IPS DF 6.9 (cell line): ENCODE measurements around the gene BMF.

ENCODE experiments used
- DNase-seq: peaks from one replicate; pipeline ENCODE4 v3.0.0-alpha.2; 2013; ENCODE audit warnings: low read depth, low spot score
- H3K27ac ChIP-seq: one replicate; pipeline ENCODE4 v1.5.1; 2013; ENCODE audit warnings: low read length, control low read depth
- H3K27me3 ChIP-seq: 2 replicates; pipeline ENCODE4 v1.6.1; 2013; ENCODE audit warnings: mild to moderate bottlenecking, low read length; ENCODE audit not compliant: control insufficient read depth, insufficient read depth
- H3K36me3 ChIP-seq: 2 replicates; pipeline ENCODE4 v1.6.1; 2013; ENCODE audit warnings: low read length; ENCODE audit not compliant: control insufficient read depth, insufficient read depth
- H3K4me1 ChIP-seq: 2 replicates; pipeline ENCODE4 v1.6.1; 2013; ENCODE audit warnings: low read length; ENCODE audit not compliant: control insufficient read depth, insufficient read depth
- H3K4me3 ChIP-seq: 2 replicates; pipeline ENCODE4 v1.5.1; 2013; ENCODE audit warnings: mild to moderate bottlenecking, low read length
- H3K9me3 ChIP-seq: 2 replicates; pipeline ENCODE4 v1.6.1; 2013; ENCODE audit warnings: low read length, inconsistent platforms; ENCODE audit not compliant: control insufficient read depth, insufficient read depth
- WGBS: extraction: QIAGEN DNeasy Blood & Tissue Kit; methylation state at CpG from one replicate; pipeline ENCODE4 v1.1.7; 2013; ENCODE audit warnings: mixed read lengths, missing lambda C conversion rate; ENCODE audit not compliant: insufficient read length, insufficient coverage; 5-methylcytosine and 5-hydroxymethylcytosine counted together

BMF gene

DNA sequence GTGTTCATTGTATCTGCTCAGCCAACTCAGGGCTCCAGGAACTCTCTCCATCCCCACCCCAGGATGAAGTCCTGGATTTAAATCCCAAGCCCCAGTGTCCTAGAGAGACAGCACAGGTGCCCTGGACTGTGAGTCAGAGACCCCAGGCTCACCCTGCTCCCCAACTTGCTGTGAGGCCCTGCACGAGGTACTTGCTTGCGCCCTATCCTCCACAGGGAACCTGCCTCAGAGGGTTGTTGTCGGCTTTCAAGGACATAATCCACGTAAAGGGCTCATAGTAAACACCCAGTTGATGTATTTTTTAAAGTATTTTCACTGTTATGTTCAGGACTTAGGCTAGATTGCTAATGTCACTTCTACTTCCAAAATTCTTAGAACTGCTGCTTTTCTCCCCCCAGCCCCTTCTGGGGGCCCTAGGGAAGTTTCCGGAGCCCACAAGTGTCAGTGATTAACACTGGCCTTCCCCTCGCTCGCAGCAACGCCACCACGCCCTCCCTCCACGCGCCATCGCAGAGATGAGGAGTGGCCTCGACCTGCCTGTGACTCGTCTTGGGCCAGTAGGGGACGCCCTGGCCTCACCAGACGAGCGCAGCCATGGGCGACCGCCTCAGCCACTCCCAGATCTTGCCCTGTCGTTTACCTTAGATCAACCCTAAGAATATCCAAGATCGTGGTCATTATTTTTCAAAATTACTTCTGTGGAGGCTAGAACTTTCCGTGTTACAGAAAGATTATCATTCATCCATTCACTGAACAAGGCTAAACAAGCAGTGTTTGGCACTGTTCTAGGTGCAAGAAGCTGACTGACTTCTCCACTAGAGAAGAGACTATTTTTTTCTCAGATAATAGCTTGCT lies 63.7 kb downstream of the BMF start:
- no peak for DNase-seq
- Histone ChIP-seq H3K27me3 (no peaks in the 10 kb centered on the region), H3K36me3 (no peaks in the 10 kb centered on the region; the same call in 1 of the 2 replicates), H3K4me1 (peaks cover 3% of the 10 kb centered on the region; the same call in 1 of the 2 replicates), H3K9me3 (no peaks in the 10 kb centered on the region), H3K27ac (no peak overlapping the region), H3K4me3 (no peak overlapping the region)
- WGBS, result no CpG with 5 or more reads among the region's 22 CpGs

DNA sequence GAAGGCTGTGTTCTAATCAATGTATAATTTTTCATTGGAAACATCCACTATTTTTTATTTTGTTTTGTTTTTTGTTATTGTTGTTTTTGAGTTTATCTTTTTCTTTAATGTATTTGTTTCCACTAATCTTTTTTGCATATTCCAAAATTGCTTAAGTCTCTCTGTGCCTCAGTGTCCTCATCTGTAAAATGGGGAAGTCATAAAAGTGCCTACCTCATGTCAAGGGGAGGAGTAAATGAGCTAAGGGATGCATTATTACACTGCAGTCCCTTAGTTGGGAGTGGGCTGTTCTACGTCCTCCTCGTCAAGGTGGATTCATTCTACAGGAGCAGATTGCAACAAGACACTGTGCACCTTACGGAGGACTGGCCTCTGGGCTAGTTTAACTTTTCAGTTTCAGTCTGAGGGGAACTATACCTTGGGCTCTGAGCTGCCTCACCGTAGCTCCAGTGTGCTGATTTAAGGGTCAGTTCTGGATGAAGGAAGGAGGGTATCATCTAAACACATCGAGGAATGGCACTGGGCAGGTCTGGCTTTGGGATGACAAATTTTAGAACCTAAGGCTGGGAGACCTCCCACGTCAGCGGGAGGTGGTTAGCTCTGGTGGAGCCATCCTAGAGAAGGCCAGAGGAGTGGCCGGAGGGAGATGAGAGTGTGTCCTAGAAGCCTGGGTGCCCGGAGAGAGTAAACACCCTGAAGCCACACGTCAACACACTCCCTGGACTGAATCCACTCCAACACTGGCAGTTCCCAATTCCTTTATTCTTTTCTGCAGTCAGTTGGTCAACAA lies 64.6 kb downstream of the BMF start:
- Histone ChIP-seq H3K36me3 (no peaks in the 10 kb centered on the region; the same call in 1 of the 2 replicates), H3K9me3 (no peaks in the 10 kb centered on the region), H3K4me3 (no peak overlapping the region), H3K27me3 (no peaks in the 10 kb centered on the region), H3K4me1 (peaks cover 3% of the 10 kb centered on the region; the same call in 1 of the 2 replicates), H3K27ac (no peak overlapping the region)
- WGBS, result no CpG with 5 or more reads among the region's 10 CpGs
- no peak for DNase-seq

DNA sequence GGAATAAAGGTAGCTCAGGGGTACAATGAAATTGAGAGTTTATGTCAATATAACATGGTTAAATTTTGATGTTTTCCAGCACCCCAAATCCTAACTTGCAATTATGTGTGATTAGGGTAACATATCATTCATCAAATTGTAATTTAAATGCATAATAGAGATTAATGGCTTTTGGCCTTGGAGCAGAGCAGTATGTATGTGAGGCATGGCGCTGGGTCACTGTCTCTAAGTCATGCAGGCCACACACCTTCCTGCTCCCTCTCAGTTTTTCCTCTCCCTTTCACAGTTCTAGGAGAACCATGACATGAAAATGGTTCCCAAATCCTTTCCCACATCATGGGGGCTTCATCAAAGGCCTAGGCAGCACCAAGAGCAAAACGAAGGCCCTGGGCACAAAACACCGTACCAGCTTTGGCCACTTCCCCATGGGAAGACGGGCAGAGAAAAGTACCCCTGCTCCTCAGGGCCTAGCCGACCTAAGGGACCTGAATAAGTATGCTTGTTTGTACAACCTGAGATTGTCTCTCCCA lies 65.8 kb downstream of the BMF start:
- Histone ChIP-seq H3K36me3 (no peaks in the 10 kb centered on the region; the same call in 1 of the 2 replicates), H3K27ac (no peak overlapping the region), H3K27me3 (no peaks in the 10 kb centered on the region), H3K4me3 (no peak overlapping the region), H3K9me3 (no peaks in the 10 kb centered on the region), H3K4me1 (peaks cover 3% of the 10 kb centered on the region; the same call in 1 of the 2 replicates)
- no peak for DNase-seq
- WGBS, result no CpG with 5 or more reads among the region's 5 CpGs

DNA sequence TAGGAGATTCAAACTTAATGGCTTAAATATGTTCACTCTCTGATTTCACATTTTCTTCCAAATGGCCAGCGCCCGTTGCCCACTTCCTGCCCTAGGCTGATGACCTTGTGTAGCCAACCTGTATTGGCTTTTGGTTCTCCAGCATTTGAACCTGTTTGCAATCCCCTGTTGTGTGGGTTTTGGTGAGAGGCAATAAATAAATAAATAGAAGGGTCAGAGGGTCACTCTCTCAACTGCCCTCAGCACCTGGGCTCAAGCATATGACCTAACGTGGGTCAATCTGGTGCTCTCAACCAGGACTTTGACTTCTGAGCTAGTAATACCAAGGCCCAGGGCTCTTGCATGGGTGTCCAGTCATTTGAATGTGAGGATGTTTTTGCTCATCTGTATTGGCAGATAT lies 67.9 kb downstream of the BMF start:
- WGBS, result no CpG with 5 or more reads among the region's 3 CpGs

DNA sequence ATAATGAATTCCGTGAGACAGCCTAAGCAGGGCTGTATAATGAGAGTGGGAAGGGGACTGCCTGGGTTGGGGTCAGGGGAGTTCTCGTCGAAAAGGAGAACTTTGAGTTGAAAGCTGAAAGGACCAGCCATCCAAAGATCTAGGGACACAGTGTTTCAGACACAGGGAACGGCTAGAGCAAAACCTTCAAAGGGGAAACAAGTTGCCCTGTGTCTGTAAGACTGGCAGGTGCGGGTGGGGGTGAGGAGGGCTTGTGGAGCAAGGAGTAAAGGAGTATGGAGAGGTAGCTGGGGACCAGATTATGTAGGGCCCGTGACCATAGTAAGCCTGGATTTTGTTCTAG lies 68.4 kb downstream of the BMF start:
- no peak overlapping the region for H3K4me3 ChIP-seq
- H3K27ac ChIP-seq, result no peak overlapping the region
- H3K9me3 ChIP-seq, result no peaks in the 10 kb centered on the region
- H3K4me1 ChIP-seq, result peaks cover 2% of the 10 kb centered on the region; the same call in 1 of the 2 replicates
- H3K27me3 ChIP-seq, result no peaks in the 10 kb centered on the region
- H3K36me3 ChIP-seq, result peaks cover 9% of the 10 kb centered on the region
- no peak for DNase-seq
- no CpG with 5 or more reads among the region's 6 CpGs for WGBS

More for the DNA sequence above, 67.9 kb downstream of the BMF start:
- Histone ChIP-seq H3K36me3 (peaks cover 9% of the 10 kb centered on the region), H3K27ac (no peak overlapping the region), H3K27me3 (no peaks in the 10 kb centered on the region), H3K9me3 (no peaks in the 10 kb centered on the region), H3K4me3 (no peak overlapping the region), H3K4me1 (peaks cover 2% of the 10 kb centered on the region; the same call in 1 of the 2 replicates)
- DNase-seq, result no peak

DNA sequence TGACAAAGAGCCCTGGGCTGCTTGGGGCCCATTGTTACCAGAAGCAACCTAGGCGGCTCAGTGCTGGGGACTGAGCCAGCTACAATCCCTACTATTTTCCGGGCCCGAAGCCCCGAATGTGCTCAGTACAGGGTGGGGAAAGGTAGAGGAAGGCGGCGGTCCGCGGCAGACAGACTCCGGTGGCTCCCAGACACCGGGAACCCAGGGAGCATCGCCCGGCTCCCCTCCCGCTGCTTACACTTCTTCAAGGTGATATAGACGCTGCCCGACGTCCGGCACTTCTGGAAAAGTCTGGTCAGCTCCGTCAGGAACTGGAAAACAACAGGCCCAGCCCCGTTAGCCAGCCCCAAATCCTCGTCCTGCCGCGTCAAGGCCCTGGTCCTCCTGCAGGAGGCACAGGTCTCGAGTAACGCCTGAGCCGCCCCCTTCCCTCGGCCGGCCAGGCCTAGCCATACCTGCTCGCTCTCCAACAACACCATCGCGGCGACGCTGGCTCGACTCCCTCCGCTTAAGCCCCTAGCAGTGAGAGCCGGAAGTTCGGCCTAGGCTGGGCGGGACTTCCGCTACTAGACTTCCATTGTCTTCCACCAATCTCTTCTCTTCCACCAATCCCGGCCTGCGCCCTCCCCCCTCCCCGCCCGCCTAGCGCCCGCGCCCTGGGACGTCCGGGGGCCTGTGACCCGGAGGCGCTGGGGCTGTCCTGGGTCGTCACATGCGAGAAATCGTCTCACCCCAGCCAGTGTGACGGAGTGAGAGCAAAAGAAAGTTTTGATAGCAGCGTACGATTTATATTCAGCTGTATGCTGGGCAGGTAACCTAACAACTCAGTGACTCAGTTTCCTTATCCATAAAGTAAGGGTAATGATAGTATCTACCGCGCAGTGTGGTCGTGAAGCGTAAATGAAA lies 69.8 kb downstream of the BMF start, which contains the start of gene SRP14:
Gene SRP14 (minus strand): TSS at position 544 of the 906 bp plus-strand sequence. CDS start 65 bp downstream, at position 479.
- peaks cover 13% of the 10 kb centered on the region for H3K36me3 ChIP-seq
- H3K27me3 ChIP-seq, result no peaks in the 10 kb centered on the region
- peaks cover 2% of the 10 kb centered on the region; the same call in 1 of the 2 replicates for H3K4me1 ChIP-seq
- no peak within 1 kb of the TSS for H3K27ac ChIP-seq
- no CpG with 5 or more reads among the region's 59 CpGs for WGBS
- H3K4me3 ChIP-seq, result peak within 1 kb of the TSS; percentile 75
- DNase-seq, result peak; percentile 75
- H3K9me3 ChIP-seq, result no peaks in the 10 kb centered on the region

DNA sequence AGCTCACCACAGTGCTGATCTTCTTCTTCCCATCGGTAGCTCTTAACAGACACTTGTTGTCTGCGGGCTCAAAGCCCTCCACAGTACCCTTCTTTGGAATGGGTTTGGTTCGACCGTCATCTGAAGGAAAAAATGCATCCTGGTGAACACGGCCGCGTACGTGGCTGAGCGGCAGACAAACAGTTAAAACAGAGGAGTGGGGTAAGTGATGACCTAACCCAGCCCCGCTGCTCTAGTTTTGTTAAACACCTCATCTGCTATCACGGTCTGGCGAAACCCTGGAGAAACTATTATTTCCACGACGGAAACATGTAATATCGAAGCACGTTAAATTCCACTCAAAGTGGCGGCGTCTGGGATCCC lies 70.4 kb downstream of the BMF start:
- H3K36me3 ChIP-seq, result peaks cover 13% of the 10 kb centered on the region
- H3K4me1 ChIP-seq, result peaks cover 2% of the 10 kb centered on the region; the same call in 1 of the 2 replicates
- WGBS, result no CpG with 5 or more reads among the region's 18 CpGs
- H3K27me3 ChIP-seq, result no peaks in the 10 kb centered on the region
- no peak overlapping the region for H3K27ac ChIP-seq
- no peaks in the 10 kb centered on the region for H3K9me3 ChIP-seq
- DNase-seq, result no peak
- peak overlapping the region; percentile 75 for H3K4me3 ChIP-seq
